LNCaP clone FGC (cell line): ENCODE data around the gene NTRK2.
A peak's percentile ranks its signal among the peaks of the same experiment; 100 is the strongest.

Experiments used
- DNase-seq: peaks from one replicate; pipeline ENCODE4 v3.0.0-alpha.2; 2011; ENCODE audit warnings: low read depth
- H3K4me3 ChIP-seq: 2 replicates; pipeline ENCODE4 v1.5.1; 2011; ENCODE audit warnings: mild to moderate bottlenecking, low read depth, low read length, control low read depth
- TF ChIP-seq, protein P1 (sequence below): IDR thresholded peaks from 2 replicates; pipeline ENCODE4 v1.5.1; 2012; ENCODE audit warnings: mild to moderate bottlenecking; ENCODE audit not compliant: control insufficient read depth, insufficient read depth; ENCODE audit errors: extremely low read depth

NTRK2 gene

DNA sequence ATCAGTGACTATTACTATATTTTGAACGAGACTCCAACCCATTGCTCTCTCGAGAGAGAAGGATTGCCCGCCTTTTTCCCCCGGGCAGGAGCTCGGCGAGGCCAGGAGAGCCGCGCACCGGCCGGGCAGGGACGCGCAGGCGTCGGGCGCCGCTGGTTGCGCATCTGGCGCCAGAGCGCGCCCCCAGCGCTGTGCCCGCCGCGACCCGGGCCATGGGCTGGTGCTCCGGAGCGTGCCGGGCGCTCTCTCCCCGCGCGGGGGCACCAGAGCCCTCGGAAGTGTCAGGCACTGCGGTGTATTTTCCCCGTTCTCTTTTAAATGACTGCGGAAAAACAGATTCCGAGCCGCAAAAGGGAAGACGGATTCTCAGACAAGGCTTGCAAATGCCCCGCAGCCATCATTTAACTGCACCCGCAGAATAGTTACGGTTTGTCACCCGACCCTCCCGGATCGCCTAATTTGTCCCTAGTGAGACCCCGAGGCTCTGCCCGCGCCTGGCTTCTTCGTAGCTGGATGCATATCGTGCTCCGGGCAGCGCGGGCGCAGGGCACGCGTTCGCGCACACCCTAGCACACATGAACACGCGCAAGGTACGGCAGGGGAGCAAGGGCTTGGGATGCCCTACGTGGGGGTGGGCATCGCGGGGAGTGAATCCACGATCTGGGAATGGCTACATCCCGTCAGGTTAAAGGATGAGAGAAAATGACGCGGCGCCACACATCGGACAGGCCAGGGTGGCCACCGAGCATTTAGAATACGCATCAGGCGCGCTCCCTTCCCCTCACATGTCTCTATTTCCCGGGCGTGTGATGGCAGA is 1.1 kb upstream of the NTRK2 start:
- peak; percentile 18 for DNase-seq
- TF ChIP-seq, protein P1, sequence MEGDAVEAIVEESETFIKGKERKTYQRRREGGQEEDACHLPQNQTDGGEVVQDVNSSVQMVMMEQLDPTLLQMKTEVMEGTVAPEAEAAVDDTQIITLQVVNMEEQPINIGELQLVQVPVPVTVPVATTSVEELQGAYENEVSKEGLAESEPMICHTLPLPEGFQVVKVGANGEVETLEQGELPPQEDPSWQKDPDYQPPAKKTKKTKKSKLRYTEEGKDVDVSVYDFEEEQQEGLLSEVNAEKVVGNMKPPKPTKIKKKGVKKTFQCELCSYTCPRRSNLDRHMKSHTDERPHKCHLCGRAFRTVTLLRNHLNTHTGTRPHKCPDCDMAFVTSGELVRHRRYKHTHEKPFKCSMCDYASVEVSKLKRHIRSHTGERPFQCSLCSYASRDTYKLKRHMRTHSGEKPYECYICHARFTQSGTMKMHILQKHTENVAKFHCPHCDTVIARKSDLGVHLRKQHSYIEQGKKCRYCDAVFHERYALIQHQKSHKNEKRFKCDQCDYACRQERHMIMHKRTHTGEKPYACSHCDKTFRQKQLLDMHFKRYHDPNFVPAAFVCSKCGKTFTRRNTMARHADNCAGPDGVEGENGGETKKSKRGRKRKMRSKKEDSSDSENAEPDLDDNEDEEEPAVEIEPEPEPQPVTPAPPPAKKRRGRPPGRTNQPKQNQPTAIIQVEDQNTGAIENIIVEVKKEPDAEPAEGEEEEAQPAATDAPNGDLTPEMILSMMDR = peak; percentile 84
- H3K4me3 ChIP-seq = peak overlapping the region; percentile 46

DNA sequence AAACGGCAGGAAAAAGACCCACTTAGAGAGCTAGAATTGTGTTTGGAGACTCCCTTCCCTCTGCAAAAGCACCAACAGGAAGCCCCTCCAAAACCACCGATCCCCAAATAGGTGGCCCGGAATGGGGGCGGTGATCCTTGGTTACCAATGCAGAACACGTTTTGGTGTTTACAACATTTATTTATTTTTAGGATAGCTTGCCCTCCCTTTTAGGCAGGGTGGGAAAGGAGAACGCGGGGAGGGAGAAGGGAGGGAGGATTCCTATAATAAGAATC is 579 bp upstream of the NTRK2 start:
- TF ChIP-seq, protein P1 = no peak

DNA sequence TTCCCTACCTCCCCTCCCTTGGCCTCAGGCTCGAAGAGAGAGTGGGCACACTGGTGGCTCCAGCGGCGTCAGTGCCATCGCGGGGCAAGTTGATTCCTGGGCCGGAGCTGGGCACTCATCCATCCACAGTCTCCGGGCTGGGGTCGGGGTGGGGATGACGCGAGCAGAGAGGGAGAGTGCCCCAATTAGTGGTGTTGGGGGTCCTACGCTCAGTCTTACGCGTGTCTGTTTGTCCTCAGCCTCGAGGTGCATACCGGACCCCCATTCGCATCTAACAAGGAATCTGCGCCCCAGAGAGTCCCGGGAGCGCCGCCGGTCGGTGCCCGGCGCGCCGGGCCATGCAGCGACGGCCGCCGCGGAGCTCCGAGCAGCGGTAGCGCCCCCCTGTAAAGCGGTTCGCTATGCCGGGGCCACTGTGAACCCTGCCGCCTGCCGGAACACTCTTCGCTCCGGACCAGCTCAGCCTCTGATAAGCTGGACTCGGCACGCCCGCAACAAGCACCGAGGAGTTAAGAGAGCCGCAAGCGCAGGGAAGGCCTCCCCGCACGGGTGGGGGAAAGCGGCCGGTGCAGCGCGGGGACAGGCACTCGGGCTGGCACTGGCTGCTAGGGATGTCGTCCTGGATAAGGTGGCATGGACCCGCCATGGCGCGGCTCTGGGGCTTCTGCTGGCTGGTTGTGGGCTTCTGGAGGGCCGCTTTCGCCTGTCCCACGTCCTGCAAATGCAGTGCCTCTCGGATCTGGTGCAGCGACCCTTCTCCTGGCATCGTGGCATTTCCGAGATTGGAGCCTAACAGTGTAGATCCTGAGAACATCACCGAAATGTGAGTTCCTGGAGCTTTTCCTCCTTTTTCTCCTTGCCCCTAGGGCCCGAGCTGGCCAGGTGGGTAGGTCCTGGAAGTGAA is 861 bp downstream of the NTRK2 start:
- TF ChIP-seq, protein P1 = no peak
- DNase-seq = no peak
- H3K4me3 ChIP-seq = no peak overlapping the region

More for the DNA sequence above, 579 bp upstream of the NTRK2 start:
- peak overlapping the region; percentile 46 for H3K4me3 ChIP-seq
- DNase-seq = no peak

DNA sequence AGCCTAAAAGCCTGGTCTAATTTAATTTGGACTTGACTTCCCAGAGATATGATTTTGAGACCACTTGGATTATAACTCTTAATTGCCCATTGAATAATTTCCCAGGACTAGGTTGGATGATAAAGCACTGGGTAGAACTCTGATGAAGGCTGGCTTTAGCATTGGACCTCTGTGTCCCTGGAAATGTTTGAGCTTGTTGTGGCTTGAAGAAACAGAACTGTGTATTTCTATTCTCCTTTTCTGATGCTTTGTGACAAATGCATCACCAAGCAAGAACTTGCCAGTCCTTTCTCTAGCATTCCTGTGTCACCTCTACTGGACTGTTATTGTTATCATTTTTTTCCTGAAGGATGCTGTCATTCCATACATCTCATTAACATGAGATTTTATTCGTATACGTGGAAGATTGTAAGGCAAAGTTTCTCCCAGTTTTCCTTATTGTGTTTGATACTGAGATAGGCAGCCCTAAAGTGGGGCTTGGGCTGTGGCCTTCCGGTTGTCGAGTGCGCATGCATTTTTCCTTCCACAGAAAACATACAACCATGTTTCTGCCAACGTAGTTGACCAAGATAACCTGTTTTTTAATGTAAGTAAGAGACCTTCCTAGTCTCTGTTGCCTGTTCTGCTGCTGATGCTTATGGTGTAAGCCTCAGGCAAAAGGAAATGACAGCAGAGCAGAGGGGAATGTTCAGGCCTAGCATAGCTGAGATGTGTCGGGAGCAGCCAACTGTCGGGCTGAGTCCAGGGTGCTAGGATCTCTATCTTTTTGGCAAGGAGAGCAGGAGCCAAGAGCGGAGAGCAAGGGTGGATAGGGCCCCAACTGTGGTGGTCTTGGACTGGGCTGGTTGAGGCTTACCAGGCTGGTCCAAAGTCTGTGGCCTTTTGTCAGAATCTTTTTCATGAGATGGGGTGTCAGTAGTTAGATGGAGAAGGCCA is 2.3 kb downstream of the NTRK2 start:
- TF ChIP-seq, protein P1 = no peak
- H3K4me3 ChIP-seq = no peak overlapping the region
- no peak for DNase-seq

DNA sequence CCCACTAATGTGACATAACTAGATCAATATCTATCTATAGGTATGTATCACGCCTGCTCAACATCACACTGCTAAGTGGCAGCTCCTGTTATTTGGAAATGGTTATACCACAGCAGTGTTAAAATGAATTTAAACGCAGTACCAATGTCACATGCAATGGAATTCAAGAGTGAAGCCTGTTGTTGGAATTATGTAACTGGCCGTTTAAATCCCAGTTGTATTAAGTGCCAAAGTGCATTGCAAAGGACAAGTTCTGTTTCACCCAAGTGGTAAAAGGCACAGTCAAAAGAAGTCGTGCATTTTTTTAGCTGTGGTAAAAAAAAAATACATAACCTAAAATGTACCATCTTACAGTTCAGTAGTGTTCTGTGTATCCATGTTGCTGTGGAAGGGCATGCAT is 4.3 kb downstream of the NTRK2 start:
- no peak for DNase-seq
- TF ChIP-seq, protein P1 = no peak
- no peak overlapping the region for H3K4me3 ChIP-seq

DNA sequence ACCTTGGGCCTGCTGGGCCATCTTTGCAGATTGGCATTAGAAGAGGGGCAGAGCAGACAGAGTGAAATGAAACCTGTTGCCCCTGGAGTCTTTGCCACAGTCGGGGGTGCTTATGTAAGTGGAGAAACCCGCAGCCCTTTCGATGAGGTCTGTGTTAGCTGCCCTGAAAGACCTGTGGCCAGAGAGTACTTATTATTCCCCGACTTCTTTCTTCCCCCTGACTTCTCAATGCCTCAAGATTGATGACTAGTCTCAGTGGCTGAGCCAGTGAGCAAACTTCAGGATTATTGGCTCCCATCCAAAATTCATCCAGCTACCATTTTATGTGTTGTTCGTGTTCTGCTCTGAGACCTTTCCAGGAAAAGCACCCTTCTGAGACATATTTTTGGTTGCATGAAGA is 7.6 kb downstream of the NTRK2 start:
- no peak overlapping the region for H3K4me3 ChIP-seq
- TF ChIP-seq, protein P1 = no peak
- DNase-seq = no peak
